Panc1 (cell line): ENCODE measurements around the gene GAS7.

Experiments
- REST ChIP-seq, 2 experiments: IDR thresholded peaks; 2 replicates each; pipeline ENCODE4 v1.6.1; 2011 to 2012; ENCODE audit warnings: low read depth in 2 of 2, control low read depth in 1 of 2, low read length in 1 of 2, mild to moderate bottlenecking in 1 of 2, moderate library complexity in 1 of 2; ENCODE audit not compliant: insufficient read depth in 1 of 2
- TF ChIP-seq, protein P1 (sequence below): fragments of 450-650 bp; IDR thresholded peaks from 2 replicates; pipeline ENCODE4 v1.5.1; 2017; ENCODE audit warnings: mild to moderate bottlenecking

- no peak for TF ChIP-seq REST (IDR thresholded peaks at IDR 0.05; ENCODE audit: insufficient read depth in 1 of 2, low read depth in 2 of 2, low read length in 1 of 2)
- TF ChIP-seq, protein P1, sequence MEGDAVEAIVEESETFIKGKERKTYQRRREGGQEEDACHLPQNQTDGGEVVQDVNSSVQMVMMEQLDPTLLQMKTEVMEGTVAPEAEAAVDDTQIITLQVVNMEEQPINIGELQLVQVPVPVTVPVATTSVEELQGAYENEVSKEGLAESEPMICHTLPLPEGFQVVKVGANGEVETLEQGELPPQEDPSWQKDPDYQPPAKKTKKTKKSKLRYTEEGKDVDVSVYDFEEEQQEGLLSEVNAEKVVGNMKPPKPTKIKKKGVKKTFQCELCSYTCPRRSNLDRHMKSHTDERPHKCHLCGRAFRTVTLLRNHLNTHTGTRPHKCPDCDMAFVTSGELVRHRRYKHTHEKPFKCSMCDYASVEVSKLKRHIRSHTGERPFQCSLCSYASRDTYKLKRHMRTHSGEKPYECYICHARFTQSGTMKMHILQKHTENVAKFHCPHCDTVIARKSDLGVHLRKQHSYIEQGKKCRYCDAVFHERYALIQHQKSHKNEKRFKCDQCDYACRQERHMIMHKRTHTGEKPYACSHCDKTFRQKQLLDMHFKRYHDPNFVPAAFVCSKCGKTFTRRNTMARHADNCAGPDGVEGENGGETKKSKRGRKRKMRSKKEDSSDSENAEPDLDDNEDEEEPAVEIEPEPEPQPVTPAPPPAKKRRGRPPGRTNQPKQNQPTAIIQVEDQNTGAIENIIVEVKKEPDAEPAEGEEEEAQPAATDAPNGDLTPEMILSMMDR = no peak
These were observed 99.3 kb downstream of the GAS7 start for GRCh38 chr17:10099051-10099571.
